LHCN-M2 (cell line): Measurements from ENCODE around the gene PMPCA. TPM values are rescaled to one million over a fixed set of nuclear protein-coding genes. Genes with fewer than 3 reads are reported as not detected.
"Not testable (repeated sequence)": the region's sequence is repeated elsewhere in the genome, so short reads cannot be mapped to it uniquely, and the experiment has no call there.

Experiments used
- DNase-seq: peaks from one replicate; pipeline ENCODE4 v3.0.0-alpha.2; 2012; ENCODE audit warnings: low read depth
- total RNA-seq: library from RNA; depleted of rRNA; stranded (reverse); fragments of >200 nt; gene quantifications from 2 replicates; pipeline ENCODE4 v1.2.3, GENCODE V29; 2014

Gene PMPCA
- total RNA-seq, 1 experiment from 2014 or later: 46.9 TPM

DNA sequence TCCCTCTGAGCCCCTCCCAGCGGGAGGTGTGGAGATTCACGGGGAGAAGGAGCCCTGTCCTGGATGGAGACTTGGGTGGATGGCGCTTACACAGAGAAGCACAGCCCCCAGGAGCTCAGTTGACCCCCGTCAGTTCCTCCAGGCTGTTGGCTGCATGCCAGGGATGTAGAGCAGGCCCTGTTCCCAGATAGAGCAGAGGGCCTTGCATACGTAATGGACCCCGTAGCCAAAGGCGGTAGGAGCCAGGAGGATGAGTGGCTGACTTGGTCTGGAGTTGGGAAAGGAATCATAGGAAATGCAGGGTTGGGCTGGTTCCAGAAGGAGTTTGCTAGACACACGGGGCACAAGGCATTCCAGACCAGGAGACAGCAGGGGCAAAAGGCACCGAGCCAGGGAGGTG, 2.5 kb downstream of the PMPCA start:
- no peak for DNase-seq

DNA sequence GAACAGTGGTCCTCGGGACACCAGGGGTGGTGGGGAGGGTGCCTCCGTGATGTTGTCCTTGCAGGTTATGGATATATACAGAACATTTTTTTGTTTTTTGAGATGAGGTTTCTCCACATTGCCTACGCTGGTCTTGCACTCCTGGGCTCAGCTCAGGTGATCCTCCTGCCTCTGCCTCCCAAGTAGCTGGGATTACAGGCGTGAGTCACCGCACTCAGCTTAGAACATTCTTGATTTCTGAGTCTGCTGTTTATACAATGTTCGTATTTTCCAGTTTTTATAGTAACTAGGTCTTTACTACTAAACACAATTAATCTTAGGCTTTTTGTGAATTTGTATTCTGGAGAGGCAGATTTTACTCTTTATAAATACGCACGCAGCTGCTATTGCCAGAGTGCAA, 6.0 kb downstream of the PMPCA start:
- no peak for DNase-seq

DNA sequence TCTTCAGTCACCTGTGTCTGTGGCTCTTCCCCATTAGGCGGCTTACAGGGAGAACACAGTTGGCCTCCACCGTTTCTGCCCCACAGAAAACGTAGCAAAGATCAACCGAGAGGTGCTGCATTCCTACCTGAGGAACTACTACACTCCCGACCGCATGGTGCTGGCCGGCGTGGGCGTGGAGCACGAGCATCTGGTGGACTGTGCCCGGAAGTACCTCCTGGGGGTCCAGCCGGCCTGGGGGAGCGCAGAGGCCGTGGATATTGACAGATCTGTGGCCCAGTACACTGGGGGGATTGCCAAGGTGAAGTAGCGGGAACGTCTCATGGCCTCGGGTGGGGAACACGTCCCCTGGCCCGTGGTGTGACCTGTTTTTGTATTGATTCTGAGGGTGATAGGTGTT, 6.5 kb downstream of the PMPCA start:
- no peak for DNase-seq

DNA sequence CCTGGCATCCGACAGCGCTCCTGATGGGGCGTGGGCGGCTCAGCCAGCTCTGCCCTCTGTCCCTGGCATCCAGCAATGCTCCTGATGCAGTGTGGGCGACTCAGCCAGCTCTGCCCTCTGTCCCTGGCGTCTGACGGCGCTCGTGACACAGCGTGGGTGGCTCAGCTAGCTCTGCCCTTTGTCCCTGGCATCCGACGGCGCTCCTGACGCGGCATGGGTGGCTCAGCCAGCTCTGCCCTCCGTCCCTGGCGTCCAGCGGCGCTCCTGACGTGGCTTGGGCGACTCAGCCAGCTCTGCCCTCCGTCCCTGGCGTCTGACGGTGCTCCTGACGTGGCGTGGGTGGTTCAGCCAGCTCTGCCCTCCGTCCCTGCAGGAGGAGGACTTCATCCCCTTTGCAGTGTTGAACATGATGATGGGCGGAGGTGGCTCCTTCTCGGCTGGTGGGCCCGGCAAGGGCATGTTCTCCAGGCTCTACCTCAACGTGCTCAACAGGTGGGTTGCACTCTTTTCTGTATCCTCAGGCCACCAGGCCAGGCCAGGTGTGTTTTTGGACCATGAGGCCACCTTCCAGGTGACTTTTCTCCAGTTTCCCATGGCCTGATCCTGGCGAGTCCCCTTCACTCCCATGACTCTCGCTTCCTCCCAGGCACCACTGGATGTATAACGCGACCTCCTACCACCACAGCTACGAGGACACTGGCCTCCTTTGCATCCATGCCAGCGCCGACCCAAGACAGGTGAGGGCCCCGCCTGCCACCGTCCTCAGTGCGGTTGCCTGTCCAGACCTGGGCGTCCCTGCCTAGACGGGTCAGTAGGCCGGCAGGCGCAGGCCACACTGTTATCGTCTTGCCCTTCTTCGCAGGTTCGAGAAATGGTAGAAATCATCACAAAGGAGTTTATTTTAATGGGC, 8.0 kb downstream of the PMPCA start:
- DNase-seq: no peak

DNA sequence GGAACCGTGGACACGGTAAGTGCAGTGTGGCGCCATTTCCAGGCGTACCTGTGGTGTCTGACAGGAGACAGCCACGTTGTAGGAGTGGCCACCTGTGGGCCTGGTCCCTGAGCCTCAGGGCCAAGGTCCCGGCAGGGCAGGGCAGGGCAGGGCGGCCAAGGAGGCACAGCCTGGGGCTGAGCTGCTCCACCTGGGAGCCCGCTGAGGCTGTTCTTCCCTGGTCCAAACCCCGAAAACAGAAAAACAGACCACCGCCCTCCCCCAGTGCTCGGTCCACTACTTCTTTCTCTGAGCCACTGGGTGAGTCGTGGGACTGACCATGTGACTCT, 8.6 kb downstream of the PMPCA start:
- DNase-seq: no peak

DNA sequence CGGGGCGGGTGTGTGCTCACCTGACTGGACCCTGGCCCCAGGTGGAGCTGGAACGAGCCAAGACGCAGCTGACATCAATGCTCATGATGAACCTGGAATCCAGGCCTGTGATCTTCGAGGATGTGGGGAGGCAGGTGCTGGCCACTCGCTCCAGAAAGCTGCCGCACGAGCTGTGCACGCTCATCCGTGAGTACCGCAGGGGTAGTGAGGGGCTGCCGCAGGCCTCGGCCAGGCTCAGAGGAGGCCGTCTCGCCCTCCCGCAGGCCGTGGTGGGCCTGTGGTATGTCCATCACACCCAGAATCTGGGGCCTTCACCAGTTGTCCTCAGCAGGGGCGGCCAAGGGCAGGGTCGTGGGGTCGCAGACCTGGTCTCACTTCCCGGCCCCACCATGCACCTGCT, 11.3 kb downstream of the PMPCA start:
- no peak for DNase-seq

DNA sequence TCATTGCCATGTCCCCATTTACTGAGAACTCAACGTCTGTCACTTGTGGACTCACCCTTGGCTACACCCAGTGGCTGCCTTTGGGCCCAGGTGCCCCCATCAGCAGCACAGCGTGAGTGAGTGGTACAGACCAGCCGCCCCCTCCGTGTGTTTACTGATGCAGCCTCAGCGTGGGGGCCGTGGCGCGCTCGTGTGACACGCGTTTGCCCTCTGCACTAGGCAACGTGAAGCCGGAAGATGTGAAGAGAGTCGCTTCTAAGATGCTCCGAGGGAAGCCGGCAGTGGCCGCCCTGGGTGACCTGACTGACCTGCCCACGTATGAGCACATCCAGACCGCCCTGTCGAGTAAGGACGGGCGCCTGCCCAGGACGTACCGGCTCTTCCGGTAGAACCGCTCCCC, 12.4 kb downstream of the PMPCA start:
- DNase-seq: no peak

DNA sequence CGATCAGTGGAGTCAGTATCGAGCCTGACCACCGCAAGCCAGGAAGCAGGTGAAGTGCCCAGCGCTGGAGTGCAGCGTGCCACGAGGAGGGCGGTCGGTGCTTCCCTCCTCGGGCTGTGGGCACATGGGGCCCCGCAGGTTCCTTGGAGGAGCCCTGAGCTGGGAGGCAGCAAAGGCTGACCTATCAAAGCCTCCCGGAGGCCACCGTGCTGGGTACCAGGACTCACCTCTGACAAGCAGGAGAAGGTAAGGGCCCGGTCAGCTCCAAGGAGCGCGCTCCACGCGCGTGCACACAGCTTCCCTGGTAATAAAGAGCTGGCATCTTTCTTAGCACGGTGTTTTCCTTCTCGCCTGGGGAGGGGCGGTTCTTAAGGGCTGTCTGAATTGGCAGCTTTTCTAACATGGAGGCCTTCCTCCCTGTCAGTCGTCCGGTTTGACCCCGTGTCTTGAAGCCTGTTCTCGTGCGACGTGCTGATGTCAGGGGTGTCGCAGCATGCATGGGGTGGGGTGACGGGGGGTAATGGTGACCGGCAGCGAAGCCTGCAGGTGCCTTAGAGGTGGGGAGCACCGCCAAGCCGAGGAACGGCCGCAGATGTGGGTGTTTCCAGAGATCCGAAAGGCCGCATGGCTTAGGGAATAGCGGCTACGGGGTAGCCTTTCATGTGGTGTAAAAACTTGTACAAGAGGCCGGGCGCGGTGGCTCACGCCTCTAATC, 13.1 kb downstream of the PMPCA start:
- no peak for DNase-seq

DNA sequence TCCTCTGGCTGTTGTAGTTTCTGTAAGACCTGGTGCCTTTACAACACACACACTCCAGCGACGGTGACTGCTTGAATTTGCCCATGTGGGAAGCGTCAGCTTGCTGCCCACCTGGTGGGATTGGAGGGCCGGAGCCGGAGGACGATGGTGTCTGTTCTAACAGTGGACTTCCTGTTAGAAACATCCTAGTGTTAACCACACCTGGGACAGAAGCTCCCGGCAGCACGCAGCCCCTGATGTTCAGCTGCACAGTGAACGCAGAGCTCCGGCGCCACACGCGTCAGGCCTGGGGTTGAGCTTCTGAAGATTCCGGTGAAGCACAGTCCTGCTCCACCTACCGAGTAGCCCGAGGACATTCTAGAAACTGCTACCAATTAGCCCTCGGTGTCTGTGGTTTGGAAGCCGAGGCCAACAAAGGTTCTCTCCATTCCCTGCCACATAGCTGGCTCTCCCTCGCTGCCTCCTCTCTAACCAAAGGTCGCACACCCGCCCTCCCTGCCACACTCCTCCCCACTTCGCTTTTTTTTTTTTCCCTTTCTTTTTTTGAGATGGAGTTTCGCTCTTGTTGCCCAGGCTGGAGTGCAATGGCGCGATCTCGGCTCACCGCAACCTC, 14.4 kb downstream of the PMPCA start:
- DNase-seq: no peak

DNA sequence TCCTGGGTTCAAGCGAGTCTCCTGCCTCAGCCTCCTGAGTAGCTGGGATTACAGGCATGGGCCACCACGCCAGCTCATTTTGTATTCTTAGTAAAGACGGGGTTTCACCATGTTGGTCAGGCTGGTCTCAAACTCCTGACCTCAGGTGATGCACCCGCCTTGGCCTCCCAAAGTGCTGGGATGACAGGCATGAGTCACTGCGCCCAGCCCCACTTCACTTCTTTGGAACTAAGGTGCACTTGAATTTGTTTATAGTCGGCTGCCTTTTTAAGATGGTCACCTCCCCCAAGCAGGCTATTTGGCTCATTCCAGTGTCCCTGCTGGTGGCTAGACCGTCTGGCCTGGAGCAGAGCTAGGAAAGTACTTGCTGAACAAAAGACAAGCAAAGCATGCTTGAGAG, 14.9 kb downstream of the PMPCA start:
- DNase-seq: not testable (repeated sequence)

DNA sequence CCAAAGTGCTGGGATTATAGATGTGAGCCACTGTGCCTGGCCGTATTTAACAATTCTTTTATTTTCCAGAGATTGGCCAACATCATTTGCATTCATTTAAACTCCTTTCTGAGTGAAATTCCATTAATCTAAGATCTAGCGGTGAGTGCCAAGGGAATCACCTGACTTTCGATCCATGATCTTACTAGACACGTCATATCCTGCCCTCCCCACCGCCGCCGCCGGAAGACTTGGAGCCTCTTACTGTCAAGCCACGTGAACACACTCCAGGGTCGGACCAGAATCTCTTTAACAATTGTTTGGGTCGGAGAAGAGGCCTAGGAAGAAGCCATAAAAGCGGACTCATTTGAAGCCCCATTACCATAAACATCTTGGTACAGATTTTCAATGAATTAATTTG, 16.3 kb downstream of the PMPCA start:
- no peak for DNase-seq

DNA sequence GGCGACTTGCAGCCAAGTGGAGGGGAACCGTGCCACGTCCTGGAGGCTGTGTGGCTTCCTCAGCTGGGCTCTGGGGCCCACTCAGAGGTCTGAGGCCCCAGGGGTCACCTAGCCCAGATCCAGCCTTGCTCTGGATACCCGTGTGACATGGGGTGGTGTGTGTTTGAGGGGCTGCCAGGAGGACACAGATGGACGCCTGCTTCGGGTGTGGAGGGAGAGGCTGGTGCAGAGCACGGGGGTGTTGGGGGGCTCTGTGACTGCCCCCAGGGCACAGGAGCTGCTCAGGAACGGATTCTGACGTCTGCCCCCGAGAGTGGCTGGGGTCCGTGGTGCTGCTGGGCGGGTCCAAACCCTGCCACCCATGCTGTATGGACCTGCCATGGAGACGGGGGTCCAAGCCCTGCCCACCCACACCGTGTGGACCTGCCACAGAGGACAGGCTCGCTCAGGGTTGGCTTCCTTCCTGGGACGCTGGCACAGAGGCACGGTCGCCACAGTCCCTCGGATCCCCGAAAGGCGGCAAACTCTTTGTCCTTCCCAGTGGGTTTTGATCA, 18.7 kb downstream of the PMPCA start:
- no peak for DNase-seq

DNA sequence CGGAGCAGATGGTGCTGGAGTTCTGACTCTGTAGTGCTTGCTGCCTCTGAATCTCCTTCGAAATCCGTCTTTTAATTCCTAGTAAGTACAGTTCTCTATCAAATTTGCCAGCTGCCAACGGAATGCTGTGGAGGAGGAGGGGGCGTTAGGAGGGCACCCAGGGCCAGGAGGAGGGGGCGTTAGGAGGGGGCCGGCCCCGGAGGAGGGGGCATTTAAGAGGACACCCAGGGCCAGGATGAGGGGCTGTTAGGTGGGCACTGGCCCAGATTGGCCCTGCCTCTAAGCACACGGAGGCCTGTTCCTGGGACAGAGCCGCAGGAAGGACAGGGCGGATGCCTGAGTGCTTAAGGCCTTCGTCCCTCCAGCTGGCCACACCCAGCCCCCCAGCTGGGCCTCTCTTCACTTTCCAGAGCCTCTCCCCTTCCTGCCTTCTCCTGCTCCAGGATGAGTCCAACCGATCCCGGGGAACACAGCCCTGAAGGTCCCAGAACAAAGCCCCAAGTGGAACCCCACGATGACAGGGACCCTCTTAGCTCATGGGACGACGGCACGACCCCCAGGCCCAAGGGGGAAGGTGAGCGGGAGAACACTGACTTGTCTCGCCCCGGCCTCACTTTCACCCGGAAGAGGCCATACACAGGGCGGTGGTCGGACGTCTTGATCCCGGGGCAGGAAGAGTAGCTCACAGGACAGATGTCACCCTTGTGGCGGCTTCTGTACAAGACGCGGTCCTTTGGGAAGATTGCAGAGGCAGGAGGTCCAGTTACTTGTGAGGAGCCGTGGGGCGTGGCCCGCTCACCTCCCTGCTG, 19.4 kb downstream of the PMPCA start:
- DNase-seq: no peak

DNA sequence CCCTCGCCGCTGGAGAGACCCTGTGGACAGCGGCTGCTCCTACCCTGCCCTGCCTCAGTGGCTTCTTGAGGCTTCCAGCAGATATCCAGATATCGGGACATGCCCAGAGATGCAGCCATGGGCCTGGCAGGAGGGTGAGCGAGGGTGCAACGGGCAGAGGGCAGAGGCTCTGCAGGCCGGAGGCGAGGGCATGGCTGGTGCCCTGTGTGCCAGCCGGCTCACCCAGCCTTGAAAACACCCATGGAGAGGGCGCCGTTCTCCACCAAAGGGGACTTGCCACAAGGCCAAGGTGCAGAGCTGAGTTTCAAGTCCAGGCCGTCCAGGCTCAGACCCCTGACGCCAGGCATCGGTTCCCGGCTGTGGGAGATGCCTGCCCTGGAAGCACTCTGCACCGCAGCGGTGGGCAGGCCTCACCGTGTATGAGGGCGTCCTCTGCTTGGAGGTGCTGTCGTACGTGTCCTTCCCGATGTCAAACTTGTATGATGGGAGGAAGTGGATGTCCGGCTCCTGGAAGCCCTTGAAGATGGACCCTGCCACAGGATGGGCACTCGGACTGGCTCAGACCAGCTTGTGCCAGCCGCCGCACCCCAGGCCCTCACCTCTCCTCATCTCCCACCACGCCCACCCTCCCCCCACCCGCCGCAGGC, 20.3 kb downstream of the PMPCA start:
- DNase-seq: no peak

DNA sequence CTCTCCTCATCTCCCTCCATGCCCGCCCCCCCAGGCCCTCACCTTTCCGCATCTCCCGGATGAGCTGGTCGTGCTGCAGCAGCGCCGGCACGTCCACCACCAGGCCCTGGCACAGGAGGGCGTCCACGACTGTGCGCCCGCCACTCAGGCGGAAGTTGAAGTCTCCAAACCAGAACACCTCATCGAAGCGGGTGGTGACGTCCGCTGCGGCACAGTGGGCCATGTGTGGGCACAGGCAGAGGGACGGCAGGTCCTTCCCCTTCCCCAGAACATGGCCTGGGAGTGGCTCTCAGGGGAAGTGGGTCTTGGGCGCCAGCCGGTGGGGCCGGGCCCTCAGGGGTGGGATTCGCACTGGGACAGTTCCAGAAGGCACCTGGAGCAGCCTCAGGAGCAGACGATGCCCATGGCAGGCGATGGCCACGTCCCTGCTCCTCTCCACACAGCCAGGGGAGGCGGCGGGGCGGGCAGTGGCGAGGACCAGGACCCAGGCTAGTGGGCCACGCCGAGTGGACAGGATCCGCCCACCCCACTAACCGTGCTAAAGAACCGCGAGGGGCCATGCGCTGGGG, 21.4 kb downstream of the PMPCA start:
- DNase-seq: no peak

DNA sequence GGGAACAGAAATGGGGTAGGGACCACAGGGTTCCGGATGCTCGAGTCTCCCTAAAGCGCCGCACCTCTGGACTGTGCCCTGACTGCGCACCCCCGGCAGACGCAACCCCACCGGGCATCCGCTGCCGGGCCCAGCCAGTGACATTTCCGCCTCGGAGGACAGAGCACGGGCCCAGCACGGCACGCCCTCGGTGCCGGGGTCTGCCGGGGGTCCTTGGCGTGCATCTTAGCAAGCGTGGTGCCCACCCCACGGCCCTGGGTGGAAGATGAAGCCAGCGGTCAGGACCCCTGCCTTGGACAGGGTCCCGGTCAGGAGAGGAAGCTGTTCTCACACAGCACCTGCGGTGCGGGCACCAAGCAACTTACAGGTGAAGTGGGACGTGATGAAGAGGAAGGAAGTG, 22.1 kb downstream of the PMPCA start:
- no peak for DNase-seq

DNA sequence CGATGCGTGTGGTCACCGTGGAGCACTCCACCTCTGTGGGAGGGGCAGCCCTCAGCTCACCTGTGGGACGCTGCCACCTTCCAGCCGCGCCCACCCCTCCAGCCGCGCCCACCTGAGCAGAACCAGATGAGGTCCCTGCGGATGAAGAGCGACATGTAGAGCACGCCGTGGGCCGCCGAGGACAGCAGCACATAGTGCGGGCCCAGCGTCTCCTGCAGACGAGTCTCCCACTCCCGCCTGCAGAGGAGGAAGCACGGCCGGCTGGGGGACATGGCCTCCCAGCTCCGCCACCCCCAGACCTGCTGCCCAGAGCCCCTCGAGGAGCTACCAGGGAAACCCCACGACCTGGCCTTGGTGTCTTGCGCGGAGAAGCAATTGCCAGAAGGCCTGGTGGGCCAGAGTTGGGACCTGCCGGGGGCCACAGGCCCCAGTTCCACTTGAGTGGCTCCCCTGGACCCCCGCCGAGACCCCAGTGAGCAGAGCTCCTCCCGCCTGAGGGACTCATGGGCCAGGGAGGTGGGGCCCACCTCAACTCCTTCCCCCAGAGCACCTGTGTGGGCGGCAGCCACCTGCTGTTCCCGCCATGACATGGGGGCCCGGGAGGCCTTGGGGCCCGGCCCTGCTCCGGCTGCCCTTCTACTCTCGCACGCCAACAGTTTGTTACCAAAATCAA, 22.7 kb downstream of the PMPCA start:
- DNase-seq: no peak

DNA sequence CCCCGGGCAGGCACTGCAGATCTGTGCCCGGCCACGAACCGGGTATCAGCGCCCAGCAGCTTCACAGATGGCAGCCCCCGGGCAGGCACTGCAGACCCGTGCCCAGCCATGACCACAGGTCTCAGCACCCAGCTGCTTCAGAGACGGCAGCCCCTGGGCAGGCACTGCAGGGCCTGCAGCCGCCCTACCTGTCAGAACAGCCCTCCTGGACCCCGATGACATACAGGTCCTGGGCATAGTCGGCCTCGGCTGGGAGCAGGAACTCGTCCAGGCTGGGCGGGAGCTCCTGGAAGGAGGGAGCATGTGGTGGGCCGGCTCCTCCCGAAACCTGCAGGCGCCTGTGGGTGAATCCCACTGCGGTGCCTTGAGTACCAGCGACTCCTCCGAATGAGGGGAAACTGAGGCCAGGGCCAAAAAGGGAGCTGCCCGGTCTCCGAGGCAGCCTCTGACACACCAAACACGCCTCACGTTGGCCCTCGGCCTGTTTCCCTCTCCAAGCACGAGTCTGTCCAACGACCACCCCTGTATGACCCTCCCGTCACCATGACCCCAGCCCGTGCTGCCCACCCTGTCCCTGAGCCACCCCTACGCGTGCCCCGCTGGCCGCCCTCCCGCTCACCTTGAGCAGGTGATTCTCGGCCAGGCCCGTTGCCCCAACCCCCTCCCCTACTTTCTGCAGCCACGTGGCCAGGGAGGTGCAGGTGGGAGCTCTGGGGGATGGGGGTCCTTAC, 23.6 kb downstream of the PMPCA start:
- DNase-seq: no peak

DNA sequence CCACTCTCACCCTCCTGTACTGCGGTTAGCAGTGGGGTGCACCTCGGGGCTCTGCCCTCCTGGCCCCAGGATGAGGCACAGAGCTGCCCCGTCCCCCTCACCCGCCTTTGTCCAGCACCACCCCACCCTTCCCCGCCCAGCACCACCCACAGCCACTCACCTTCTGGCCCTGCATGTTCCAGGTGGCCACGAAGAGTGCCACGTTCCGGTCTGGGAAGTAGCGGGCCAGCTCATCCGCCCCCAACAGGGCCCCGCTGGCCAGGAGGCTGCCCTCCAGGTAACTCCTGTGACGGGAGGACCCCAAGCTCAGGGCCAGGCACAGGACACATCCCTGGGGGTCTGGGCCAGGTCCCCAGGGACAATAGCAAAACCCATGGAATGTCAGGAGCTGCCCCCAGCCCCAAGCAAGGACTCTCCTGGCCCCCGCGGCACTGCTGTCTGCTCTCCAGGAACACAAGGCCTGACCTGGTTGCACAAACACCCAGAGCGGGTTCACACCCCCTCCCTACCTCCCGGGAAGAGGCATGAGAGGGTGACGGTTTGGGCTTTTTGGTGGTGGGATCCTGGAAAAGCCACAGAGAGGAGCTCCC, 24.2 kb downstream of the PMPCA start:
- no peak for DNase-seq
